Cortex of kidney (tissue), 1 donor: ENCODE measurements around the gene CEL.
"Not testable (repeated sequence)": the region's sequence is repeated elsewhere in the genome, so short reads cannot be mapped to it uniquely, and the experiment has no call there.

Source experiments
- DNase-seq: peaks from one replicate; lab custom pipeline; 2025; lab: John Stamatoyannopoulos, UW

CEL gene

DNA sequence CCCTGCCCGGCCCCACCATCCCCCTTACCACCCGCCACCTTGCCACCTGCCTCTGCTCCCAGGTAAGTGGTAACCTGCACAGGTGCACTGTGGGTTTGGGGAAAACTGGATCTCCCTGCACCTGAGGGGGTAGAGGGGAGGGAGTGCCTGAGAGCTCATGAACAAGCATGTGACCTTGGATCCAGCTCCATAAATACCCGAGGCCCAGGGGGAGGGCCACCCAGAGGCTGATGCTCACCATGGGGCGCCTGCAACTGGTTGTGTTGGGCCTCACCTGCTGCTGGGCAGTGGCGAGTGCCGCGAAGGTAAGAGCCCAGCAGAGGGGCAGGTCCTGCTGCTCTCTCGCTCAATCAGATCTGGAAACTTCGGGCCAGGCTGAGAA, at the start of gene CEL:
Gene CEL, plus strand, starts transcription at position 218 of the 382 bp plus-strand sequence. Its CDS starts 22 bp downstream, at position 240.
- not testable (repeated sequence) for DNase-seq

DNA sequence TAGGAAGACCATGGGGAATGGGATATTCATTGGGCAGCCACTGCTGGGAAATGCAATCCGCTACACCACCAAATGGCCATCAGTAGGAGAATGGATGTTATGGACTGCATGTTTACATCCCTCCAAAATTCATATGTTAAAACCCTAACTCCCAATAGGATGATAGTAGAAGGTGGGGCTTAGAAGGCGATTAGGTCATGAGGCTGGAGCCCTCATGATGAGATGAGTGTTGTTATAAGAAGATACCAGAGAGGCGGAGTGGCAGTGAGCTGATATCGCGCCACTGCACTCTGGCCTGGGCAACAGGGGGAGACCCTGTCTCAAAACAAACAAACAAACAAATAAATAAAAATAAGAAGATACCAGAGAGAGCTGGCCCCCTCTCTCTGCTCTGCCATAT, 47.1 kb upstream of the CEL start:
- DNase-seq = no peak

DNA sequence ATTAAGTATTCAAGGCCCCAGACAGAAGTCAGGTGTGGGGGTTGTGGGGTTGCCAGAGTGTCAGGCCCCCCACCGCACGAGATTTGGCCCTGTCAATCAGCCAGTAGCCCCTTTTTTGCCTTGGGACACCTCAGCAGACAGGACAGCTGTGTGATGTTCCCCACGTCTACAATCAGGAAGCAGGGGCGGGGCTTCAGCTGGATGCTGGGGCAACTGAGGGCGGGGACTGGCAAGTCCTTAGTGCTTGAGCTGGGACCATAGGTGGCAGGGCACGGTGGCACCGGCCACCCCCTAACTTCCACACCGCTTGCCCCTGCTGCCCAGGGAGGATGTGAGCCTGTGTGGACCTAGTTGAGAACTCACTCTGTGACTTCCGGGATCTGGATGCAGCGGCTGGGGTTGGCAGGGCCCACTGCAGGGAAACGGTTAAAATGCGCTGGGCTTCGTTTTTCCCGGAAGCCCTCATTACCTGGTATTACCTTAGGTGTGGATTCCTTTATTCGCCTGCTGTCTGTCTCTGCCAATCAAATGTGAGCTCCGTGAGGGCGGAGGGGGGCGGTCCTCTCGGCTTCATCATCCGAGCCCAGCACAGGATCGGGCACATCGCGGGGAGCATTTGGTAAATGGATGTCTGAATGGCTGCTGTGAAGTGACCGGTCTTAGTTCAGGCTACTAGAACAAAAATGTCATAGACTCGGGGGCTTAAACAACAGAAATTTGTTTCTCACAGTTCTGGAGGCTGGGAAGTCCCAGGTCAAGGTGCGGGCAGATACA, 38.5 kb upstream of the CEL start:
- no peak for DNase-seq

- DNase-seq = no peak
These were observed 35.4 kb upstream of the CEL start for GRCh38 chr9:133026426-133026825.

- DNase-seq = no peak
These were observed 34.6 kb upstream of the CEL start for GRCh38 chr9:133027134-133027533.

- DNase-seq = no peak
These were observed 33.6 kb upstream of the CEL start for GRCh38 chr9:133028221-133028620.

- DNase-seq = no peak
These were observed 31.8 kb upstream of the CEL start for GRCh38 chr9:133029994-133030316.

DNA sequence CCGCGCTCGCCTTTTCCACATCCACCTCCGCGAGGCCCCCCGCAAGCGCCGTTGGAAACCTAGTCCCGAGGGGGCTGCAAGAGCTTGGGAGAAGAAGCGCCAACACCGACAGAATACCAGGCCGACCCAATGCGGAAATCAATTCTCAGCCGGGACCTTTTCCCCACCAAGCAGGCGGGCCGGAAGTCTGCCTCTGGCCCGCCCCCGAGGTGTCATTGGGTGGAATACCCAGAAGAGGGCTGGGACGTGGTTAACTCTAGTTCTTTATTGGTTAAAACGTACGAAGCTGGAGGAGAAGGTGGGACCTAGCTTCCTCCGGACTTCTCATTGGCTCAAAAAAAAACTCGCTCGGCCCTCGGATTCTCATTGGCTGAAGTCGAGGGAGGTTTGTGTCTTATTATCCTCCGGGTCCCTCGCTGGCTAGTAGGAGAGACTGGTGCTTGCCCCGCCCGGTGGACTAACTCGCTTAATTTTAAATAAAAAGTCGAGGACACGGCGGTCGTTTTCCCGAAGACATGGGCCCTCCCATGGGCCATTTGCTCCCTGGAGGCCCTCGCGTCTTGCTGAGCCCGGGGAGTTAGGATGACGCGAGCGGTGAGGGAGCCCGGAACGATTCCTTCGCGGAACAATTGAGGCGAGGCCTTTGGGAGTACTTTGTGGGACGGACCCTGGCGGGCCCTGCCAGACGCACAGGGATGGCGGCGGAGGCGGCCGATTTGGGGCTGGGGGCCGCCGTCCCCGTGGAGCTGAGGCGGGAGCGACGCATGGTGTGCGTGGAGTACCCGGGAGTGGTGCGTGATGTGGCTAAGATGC, 31.3 kb upstream of the CEL start, which contains the start of gene GTF3C5:
Gene GTF3C5, plus strand, starts transcription at position 681 of the 813 bp plus-strand sequence. Its CDS starts 15 bp downstream, at position 696.
- no peak for DNase-seq

DNA sequence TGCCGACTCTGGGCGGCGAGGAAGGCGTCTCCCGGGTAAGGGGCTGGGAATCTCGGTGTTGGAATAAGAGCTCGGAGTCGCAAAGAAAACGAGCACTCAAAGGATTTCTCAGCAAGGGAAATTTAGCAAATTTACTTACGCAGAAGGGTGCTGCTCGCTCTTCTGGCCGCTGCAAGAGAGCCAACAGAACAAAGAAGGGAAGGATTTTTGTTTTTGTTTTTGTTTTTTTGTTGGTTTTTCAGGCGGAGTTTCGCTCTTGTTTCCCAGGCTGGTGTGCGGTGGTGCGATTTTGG, 30.7 kb upstream of the CEL start:
- no peak for DNase-seq

- DNase-seq = no peak
These were observed 30.3 kb upstream of the CEL start for GRCh38 chr9:133031496-133031911.

DNA sequence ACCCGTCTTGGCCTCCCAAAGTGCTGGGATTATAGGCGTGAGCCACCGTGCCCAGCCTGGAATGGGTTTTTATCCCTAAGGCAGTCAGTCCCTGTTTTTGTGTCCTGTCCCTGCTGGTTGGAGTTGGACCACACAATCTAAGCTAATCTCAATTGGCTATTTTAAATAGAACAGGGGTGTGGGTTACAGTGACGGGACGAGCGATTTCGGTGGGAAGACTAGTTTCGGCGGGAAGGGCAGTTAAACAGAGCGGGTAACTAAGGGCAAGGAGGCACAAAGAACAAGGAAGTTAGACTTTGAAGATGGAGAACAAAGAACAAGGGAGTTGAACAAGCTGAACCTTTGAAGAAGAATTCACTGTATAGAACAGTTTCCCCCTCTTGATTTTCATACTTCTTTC, 29.6 kb upstream of the CEL start:
- DNase-seq = no peak

GRCh38 chr9:133035669-133036068, 26.1 kb upstream of the CEL start:
- no peak for DNase-seq

DNA sequence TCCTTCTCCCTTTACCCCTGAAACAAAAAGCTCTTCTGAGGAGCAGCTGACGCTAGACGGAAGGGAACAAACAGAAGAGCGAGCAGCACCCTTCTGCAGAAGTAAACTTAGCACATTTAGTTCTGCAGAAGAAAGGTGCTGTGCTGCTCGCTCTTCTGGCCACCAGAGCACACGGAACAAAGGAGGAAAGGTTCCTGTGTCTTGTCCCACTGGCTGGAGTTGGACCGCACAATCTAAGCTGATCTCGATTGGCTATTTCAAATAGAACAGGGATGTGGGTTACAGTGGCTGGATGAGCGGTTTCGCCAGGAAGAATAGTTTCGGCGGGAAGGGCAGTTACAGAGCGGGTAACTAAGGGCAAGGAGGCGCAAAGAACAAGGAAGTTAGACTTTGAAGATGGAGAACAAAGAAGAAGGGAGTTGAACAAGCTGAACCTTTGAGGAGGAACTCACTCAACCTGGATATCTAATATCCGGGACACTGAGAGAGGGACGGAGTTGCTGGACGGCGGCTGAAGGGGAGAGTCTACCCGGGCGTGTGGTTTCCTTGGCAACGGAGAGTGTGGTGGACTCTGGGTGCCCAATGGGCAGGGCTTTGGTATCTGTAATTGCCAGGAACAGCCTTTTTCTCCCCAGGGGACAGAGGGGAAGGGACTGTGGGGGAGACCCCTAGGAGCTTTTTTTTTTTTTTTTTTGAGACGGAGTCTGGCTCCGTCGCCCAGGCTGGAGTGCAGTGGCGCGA, 23.8 kb upstream of the CEL start:
- DNase-seq = no peak

GRCh38 chr9:133040892-133041479, 20.8 kb upstream of the CEL start:
- not testable (repeated sequence) for DNase-seq

DNA sequence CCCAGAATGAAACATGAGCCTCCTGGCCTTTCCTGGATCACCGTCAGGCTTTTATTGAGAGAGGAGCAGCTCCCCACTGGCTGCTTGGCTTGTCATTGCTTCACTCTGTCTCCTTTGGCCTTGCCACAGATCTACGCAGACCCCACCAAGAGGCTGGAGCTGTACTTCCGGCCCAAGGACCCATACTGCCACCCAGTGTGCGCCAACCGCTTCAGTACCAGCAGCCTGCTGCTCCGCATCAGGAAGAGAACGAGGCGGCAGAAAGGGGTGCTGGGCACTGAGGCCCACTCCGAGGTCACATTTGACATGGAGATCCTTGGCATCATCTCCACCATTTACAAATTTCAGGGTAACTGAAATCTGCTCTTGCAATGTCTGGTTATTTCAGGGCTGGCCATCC, 19.8 kb upstream of the CEL start:
- DNase-seq = no peak

DNA sequence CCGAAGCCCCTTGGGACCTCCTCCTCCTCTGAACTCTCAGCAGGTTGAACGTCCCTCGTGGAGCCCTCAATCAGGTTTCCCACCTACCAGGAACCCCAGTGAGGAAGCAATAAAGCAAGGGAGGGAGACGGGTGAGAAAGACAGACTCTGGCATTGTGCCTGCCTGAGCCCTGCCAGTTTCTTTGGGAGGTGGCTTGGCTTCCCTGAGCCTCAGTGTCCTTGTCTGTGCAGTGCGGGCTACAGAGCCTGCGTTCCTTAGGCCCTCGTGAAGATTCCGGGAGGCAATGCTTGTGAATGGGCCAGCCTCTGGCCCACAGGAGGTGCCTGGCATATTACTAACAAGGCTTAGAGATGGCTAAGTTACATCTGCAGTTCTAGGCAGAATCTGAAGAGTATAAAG, 19.1 kb upstream of the CEL start:
- no peak for DNase-seq

DNA sequence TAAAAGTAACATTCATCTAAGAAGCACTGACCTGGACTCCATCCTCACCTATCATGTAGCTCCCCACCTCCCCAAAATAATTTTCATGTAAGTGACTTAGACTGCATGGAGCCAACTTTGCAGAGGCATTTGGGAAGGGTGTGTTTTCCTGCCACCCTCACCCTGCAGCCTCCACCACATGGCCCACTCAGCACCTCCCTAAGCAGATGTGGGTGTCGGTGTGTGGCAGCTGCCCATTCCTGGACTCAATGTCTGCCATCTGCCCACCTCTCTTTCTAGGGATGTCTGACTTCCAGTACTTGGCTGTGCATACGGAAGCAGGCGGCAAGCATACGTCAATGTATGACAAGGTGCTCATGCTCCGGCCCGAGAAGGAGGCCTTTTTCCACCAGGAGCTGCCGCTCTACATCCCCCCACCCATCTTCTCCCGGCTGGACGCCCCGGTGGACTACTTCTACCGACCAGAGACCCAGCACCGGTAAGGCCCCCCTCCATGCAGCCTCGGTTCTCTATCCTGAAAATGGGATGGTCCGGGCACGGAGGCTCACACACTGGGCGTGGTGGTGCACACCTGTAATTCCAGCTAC, 18.2 kb upstream of the CEL start:
- DNase-seq = no peak

- DNase-seq = no peak
These were observed 17.7 kb upstream of the CEL start for GRCh38 chr9:133044125-133044524.

DNA sequence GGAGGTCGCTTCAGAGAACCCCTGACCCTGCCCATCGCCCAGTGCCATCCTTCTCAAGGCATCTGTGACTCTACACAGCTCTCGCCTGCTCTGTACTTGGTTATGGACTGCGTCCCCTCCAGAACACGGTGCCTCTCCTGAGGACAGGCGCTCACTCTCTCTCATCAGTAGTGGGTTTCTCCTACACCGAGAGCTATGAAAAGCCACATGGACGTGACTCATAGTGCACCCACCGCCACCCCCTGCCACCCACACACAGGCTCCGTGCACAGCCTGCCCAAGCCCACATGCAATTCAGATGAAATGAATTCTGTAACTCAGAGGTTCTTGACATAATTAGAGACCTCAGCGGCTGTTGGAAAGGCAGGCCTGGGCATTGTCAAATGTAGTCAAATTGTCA, 17.1 kb upstream of the CEL start:
- no peak for DNase-seq

- DNase-seq = no peak
These were observed 16.6 kb upstream of the CEL start for GRCh38 chr9:133045132-133045531.

DNA sequence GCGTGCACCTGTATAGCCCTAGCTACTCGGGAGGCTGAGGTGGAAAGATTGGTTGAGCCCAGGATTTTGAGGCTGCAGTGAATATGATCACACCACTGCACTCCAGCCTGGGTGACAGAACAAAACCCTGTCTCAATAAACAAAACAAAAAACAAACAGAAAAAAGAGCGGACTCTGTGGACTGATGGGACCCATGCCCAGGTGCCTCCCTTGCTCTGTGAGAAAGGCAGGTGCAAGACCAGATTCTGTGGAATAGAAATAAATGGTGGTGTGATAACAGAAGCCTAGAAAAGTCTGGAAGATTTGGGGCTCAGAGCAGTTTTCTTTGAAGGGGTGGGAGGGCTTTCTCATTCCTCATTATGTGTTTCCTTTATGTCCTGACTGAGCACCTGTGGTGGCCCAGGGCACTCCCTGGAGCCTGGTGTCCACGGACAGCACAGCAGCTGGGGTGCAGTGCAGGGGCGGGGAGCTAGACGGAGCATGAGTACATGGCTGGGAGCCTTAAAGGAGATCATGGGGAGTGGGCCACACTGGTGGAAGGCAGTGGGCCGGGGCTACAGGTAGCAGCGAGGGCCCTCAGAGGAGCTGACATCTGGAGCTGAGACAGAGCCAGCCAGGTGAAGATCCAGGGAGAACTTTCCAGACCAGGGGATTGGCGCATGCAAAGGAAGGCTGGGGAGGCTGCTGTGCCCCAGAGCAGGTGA, 15.4 kb upstream of the CEL start:
- DNase-seq = no peak

DNA sequence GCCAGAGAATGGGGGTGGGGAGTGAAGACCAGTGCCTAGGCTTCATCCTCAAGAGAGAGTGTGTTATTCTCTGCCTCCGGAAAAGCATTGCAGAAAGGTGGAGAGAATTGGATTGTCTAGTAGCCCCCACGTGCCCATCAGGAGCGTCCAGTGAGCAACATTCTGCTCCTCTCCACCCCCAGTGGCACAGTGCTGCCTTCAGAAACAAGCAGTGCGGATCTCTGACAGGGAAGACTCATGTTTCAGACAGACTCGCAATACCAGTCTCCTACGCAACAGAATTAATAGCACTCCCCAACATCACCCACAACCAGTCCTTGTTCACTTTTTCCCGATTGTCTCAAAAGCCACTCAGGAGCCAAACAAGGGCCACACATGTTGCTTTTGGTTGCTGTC, 14.9 kb upstream of the CEL start:
- DNase-seq = no peak
